HG03135 (cell line): ENCODE data around the gene PODXL.
A peak's percentile ranks its signal among the peaks of the same experiment; 100 is the strongest.

Experiments
- ATAC-seq: cut with Tn5 transposase; IDR thresholded peaks from one replicate; pipeline ENCODE4 v1.9.1; 2021; ENCODE audit warnings: mild to moderate bottlenecking, moderate library complexity; ENCODE audit not compliant: unreplicated experiment

PODXL gene

DNA sequence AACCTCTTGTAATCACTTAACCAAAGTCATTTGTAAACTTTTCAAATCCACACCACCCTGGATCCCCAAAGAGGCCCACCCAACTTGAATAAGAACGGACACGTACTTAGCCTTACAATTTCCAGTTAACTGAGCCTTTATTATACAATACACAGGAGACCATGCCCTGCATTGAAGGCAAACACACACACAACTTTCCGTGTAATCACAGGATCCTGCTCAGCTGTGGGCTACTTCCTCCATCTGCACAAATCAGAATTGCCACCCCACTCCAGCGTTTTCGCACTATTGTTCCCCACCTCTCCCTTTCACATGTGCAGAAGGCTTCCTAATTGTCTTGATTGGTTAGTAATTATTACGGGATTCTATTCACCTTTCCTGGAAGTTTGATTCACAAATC lies 12.1 kb upstream of the PODXL start:
- ATAC-seq: no peak

GRCh38 chr7:131564640-131565039 lies 8.2 kb upstream of the PODXL start:
- ATAC-seq: no peak

- no peak for ATAC-seq
These were observed 7.5 kb upstream of the PODXL start for GRCh38 chr7:131563918-131564317.

- no peak for ATAC-seq
These were observed 6.5 kb upstream of the PODXL start for GRCh38 chr7:131562941-131563340.

DNA sequence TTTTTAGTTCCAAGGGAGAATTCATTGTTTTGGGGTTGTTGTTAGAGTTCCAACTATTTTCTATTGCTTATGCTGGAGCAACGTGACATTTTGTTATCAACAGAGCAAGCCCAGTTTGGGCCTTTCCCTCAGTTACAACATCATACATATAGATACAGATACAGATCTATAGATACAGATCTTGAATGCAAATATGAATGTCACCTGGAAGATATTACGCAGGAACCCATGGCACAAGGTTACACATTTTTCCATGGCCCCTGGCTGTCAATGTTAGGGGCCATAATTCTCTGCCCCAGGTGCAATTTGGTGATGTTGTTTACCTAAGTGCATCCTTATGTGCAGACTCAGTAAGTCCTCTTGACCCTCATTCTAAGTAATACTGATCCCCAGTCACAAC lies 3.6 kb upstream of the PODXL start:
- no peak for ATAC-seq

DNA sequence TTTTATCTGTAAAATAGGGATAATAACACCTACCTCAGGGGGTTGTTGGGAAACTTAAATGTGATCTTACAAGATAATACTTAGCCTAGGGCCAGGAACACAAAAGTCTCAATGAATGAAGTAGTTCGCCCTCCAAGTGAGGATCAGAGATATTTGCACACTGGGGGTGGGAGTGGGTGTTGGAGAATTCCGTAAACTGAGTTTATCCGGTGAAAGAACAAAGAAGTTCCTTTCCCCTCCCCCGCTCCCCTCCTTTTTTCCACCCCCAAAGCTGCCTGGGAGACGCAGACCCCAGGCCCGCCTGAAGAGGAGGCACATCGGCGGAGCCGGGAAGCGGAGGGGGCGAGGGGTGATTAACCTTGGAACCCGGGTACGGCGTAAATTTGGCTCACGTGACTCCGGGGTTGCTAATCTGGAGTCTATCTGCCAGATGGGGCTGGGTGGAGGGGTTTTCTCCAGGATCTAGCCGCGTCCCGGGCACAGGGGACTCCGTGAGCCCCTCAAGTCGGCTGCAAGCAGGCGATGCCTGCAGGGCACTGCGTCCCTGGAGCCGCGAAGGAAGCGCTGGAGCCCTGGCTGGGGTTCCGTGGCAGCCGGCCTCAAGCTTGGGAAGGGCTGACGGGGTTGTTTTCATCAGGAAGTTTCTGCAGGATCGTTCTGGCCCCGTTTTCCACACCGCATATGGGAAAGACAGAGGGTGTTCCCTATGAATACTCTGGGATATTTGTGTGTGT lies 1.4 kb upstream of the PODXL start:
- ATAC-seq: no peak

DNA sequence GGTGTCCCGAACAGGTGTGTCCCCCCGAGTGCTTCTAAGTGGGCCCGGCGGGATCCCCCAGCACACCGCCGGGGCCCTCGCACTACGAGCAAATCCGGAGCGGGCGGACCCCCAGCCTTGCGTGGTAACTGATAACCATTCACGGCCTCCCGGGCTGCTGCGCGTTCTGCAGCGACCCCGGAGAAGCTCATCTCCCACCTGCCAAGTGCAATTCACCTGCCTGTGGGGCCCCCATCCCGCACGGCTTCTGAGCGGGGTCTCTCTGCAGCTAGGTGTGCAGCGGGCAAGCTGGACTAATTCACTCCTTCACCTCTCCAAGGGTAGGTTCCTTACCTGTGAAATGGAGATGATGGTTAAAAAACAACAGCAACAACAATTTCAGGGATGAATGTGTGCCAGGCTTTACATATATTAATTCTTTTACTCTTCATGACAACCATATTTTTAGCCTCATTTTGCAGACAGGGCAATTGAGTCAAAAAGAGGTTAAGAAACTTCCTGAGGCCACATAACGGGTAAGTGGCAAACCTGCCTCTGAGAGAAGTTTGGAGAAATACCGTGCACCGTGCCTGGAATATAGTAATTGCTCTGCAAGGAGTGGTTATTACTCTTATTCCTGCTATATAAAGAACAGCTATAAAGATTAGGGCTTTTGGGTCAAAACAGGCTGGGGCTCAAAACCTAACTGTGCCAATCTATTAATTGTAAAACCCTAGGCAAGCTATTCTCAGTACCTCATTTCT lies 652 bp upstream of the PODXL start:
- peak; percentile 20 for ATAC-seq

- ATAC-seq: no peak
These were observed 826 bp downstream of the PODXL start for GRCh38 chr7:131555552-131556052.

- no peak for ATAC-seq
These were observed 1.4 kb downstream of the PODXL start for GRCh38 chr7:131554880-131555516.

- no peak for ATAC-seq
These were observed 2.5 kb downstream of the PODXL start for GRCh38 chr7:131553931-131554330.

GRCh38 chr7:131552053-131552452 lies 4.4 kb downstream of the PODXL start:
- no peak for ATAC-seq

DNA sequence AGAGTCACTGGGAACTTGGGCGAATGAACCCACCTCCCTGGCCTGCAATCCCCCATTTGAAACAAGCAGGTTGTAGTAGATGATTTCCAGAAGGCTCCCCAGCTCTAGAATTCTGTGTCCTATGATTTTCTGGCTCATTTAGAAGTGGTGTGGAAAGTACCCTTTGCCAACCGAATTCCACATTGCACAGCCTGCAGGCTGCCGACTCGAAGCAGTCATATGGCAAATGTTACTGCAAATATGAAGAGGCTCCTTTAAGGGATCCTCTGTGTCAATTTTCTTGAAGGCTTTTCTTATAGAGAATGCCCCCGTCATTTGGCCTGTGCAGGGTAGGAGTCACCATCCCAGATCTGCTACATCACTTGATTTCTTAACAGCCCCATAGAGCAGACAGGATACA lies 5.6 kb downstream of the PODXL start:
- ATAC-seq: no peak

DNA sequence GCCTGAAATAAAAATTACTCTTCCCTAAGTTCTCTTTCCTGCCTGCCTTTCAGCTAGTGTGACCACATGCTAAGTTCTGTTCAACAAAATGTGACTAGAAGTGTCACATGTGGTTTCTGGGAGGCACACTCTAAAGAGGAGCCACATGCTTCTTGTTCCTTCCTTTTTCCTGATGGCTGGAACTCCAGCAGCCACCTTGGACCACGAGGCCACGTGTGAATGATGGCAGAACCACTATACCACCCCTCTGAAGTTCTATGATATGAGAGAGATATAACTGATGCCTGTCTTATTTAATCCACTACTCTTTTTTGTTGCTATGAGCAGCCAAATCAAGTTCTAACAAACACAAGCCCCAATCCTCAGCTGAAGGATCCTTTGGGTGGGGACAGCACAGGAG lies 8.1 kb downstream of the PODXL start:
- no peak for ATAC-seq

DNA sequence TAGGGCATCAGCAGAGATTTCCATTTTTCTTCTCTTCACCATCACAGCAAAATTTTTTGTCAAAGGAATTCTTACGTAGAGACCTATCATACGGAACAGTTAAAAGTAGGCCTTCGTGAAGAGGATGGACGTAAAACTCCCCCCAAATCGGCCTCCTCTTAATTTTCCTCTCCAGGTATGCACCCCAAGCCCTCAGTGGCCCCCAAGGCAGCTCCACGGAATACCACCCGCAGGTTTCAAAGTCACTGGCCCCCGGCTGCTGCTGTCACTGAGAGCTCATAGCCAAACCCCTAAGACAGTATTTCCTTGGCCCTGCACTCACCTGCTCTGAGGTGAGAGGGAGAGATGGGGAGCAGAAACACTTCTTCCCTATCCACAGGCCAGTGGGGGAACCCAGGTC lies 8.8 kb downstream of the PODXL start:
- no peak for ATAC-seq

DNA sequence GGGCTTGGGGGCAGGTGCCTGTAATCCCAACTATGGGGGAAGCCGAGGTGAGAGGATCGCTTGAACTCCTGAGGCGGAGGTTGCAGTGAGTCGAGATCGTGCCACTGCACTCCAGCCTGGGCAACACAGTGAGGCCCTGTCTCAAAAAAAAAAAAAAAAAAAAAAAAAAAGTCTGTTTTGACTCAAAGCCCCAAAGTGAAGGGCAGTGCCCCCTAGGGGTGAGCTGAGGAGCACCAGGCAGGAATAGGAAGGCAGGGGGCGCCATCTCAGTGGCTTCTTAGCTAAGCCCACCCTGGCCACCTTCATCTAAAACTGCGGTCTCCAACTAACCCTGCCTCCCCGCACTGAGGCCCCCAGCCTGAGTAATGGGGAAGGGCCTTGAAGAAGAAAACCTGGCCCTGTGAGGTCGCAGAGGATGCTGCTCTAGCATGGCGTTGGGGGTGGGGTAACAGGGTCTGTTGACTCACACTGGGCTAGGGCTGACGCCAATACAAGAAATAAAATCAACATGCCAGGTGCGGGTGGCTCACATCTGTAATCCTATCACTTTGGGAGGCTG lies 9.8 kb downstream of the PODXL start:
- ATAC-seq: no peak

- ATAC-seq: no peak
These were observed 10.3 kb downstream of the PODXL start for GRCh38 chr7:131546126-131546525.

DNA sequence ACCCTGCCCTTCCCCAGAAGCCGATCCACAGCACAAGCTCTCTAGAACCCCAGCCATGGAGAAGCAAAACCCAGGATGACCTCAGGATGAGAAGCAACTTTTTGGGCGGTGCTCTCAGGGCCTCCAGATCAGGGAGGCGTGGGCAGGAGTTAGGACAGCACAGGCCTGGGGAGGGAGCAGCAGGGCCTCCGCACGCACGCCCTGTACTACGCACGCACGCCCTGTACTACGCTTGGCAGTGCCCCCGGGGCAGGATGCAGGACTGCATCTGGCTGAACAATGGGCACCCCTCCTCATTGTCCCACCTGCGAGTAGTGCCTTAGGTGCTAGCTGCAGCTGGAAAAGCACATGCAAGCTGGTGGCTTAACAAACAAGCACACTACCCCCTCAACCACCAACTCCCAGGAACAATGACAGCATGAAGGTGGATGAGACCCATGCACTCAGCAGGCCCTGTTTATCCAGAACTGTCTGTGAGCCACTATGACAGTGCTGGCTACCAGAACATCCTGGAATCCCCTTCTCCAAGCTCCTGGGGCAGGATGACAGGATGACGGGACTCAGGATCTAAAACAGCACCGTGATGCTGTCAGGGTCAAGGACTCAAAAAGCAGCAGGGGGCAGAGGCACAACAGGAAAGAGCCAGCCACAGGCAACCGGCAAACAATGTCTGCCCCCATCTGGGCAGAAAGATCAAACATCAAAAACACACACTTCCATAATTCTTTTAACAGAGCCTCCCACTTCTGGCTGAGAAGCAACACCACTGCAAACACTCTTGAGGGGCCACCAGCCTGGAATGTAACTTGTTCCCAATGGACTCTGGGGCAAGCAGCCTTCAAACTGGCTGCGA lies 11.8 kb downstream of the PODXL start:
- ATAC-seq: no peak

- ATAC-seq: no peak
These were observed 12.4 kb downstream of the PODXL start for GRCh38 chr7:131544021-131544420.

DNA sequence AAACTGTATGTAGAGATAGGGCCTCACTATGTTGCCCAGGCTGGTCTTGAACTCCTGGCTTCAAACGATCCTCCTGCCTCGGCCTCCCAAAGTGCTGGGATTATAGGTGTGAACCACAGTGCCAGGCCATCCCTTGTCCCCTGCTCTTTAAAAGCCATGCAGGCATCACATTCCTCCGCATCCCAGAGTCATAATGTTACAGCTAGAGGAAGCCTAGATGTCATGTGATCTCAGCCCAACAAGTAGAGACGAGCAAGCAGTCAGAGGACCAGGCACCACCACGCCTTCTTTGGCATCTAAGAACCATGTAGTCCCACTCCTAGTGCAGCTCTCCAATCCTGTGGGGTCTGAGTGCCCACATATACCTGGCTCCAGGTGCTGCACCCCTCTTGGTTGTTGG lies 13.1 kb downstream of the PODXL start:
- ATAC-seq: no peak

GRCh38 chr7:131540491-131541162 lies 15.8 kb downstream of the PODXL start:
- ATAC-seq: no peak
